MCF 10A (cell line): Measurements from ENCODE around the gene CXCL17. TPM values are rescaled to one million over a fixed set of nuclear protein-coding genes. Genes with fewer than 3 reads are reported as not detected.
A peak's percentile ranks its signal among the peaks of the same experiment; 100 is the strongest.

Source experiments
- BruUV-seq: library from RNA; stranded (reverse); fragments of 400-500 nt; replicated peaks from 2 replicates; lab custom pipeline; 2021; lab: Mats Ljungman, UMichigan
- CTCF ChIA-PET: fragments of 300-600 bp; sonication (Branson Sonifier 250); formaldehyde crosslinking; extraction: SDS; loops from one replicate; lab custom pipeline; 2021; ENCODE audit warnings: antibody characterized with exemption, inconsistent platforms; lab: Yijun Ruan, JAX
- POLR2A ChIA-PET: fragments of 300-600, 350-650 bp; sonication (Branson Sonifier 250); formaldehyde crosslinking; extraction: SDS; loops from one replicate; lab custom pipeline; 2020; ENCODE audit warnings: antibody characterized with exemption, inconsistent platforms; lab: Yijun Ruan, JAX
- DNase-seq: peaks from one replicate; pipeline ENCODE4 v3.0.0-alpha.2; 2018; ENCODE audit not compliant: unreplicated experiment
- H3K27ac Mint-ChIP-seq: one replicate; pipeline ENCODE4 v1.8.0; 2022; ENCODE audit warnings: mild to moderate bottlenecking, low read depth, mixed read lengths; ENCODE audit not compliant: unreplicated experiment
- H3K27me3 Mint-ChIP-seq: one replicate; pipeline ENCODE4 v1.8.0; 2022; ENCODE audit warnings: mixed read lengths; ENCODE audit not compliant: insufficient read depth, unreplicated experiment
- H3K36me3 Mint-ChIP-seq: one replicate; pipeline ENCODE4 v1.8.0; 2022; ENCODE audit warnings: mild to moderate bottlenecking, moderate library complexity, mixed read lengths; ENCODE audit not compliant: insufficient read depth, unreplicated experiment
- H3K4me1 Mint-ChIP-seq: one replicate; pipeline ENCODE4 v1.8.0; 2022; ENCODE audit warnings: mixed read lengths; ENCODE audit not compliant: insufficient read depth, unreplicated experiment
- H3K4me3 Mint-ChIP-seq: one replicate; pipeline ENCODE4 v1.8.0; 2022; ENCODE audit warnings: mild to moderate bottlenecking, moderate library complexity, mixed read lengths; ENCODE audit not compliant: unreplicated experiment
- H3K9me3 Mint-ChIP-seq: one replicate; pipeline ENCODE4 v1.8.0; 2022; ENCODE audit warnings: mixed read lengths; ENCODE audit not compliant: unreplicated experiment
- CTCF ChIP-seq: fragments of 200-600 bp; IDR thresholded peaks from one replicate; pipeline ENCODE4 v1.8.0; 2022; ENCODE audit warnings: antibody characterized with exemption, mild to moderate bottlenecking; ENCODE audit not compliant: unreplicated experiment
- intact Hi-C: fragments of 100-400 bp; cut with micrococcal nuclease; formaldehyde crosslinking; loops from 2 replicates; pipeline ENCODE4 v1.14.1; 2022
- total RNA-seq: library from RNA; stranded (reverse); gene quantifications from 2 replicates; pipeline ENCODE4 v1.2.3, GENCODE V29; 2022

CXCL17 gene
- total RNA-seq, 1 experiment from 2014 or later = not detected

GRCh38 chr19:42469311-42470235, 26.8 kb upstream of the CXCL17 start:
- Mint-ChIP-seq H3K4me3 (no peak overlapping the region), H3K4me1 (peaks cover 5% of the 10 kb centered on the region), H3K27me3 (peaks cover 13% of the 10 kb centered on the region), H3K9me3 (no peaks in the 10 kb centered on the region), H3K27ac (peak overlapping the region; percentile 18), H3K36me3 (no peaks in the 10 kb centered on the region)
- CTCF ChIA-PET = interaction anchor here (0.7 to 7.3 kb wide), 4 partner anchors 15 to 94 kb away, joined by 4 to 35 read pairs (median 6); no protein-coding TSS in a partner anchor
- no TSS peak for BruUV-seq
- DNase-seq = no peak
- intact Hi-C loops = no loop called here
- no peak for TF ChIP-seq CTCF
- POLR2A ChIA-PET = no interaction called here

- intact Hi-C loops = no loop called here
- Mint-ChIP-seq H3K36me3 (no peaks in the 10 kb centered on the region), H3K27me3 (peaks cover 10% of the 10 kb centered on the region), H3K9me3 (no peaks in the 10 kb centered on the region), H3K27ac (no peak overlapping the region), H3K4me3 (no peak overlapping the region), H3K4me1 (peaks cover 5% of the 10 kb centered on the region)
- ChIA-PET CTCF (interaction anchor here (0.6 to 7.3 kb wide), 4 partner anchors 14 to 128 kb away, joined by 3 to 35 read pairs (median 7); no protein-coding TSS in a partner anchor), POLR2A (no interaction called here)
- TF ChIP-seq CTCF = no peak
- DNase-seq = peak; percentile 70
- BruUV-seq = no TSS peak
Observed at GRCh38 chr19:42468273-42468796, 25.6 kb upstream of the CXCL17 start.

- TF ChIP-seq CTCF = no peak
- Mint-ChIP-seq H3K36me3 (no peaks in the 10 kb centered on the region), H3K27ac (no peak overlapping the region), H3K4me1 (peaks cover 5% of the 10 kb centered on the region), H3K4me3 (no peak overlapping the region), H3K27me3 (no peaks in the 10 kb centered on the region), H3K9me3 (no peaks in the 10 kb centered on the region)
- intact Hi-C loops = no loop called here
- no TSS peak for BruUV-seq
- ChIA-PET POLR2A (no interaction called here), CTCF (interaction anchor here (0.7 to 2.0 kb wide), 4 partner anchors 17 to 129 kb away, joined by 3 to 8 read pairs (median 5); no protein-coding TSS in a partner anchor)
- DNase-seq = no peak
Observed at GRCh38 chr19:42467183-42467760, 24.5 kb upstream of the CXCL17 start.
